Esophagus (tissue), 2 donors: ENCODE results near the gene COL21A1. TPM values are rescaled to one million over a fixed set of nuclear protein-coding genes. Genes with fewer than 3 reads are reported as not detected.

Source experiments
- H3K27ac ChIP-seq, 2 donors: one replicate each; pipeline ENCODE4 v1.5.1; 2013; ENCODE audit warnings: low read depth in 2 of 2, mild to moderate bottlenecking in 2 of 2, inconsistent platforms in 1 of 2, low read length in 1 of 2, moderate library complexity in 1 of 2
- H3K27me3 ChIP-seq, 2 donors: one replicate each; pipeline ENCODE4 v1.6.1; 2013; ENCODE audit warnings: low read length in 2 of 2, control low read depth in 1 of 2, mild to moderate bottlenecking in 1 of 2; ENCODE audit not compliant: insufficient read depth in 2 of 2, control insufficient read depth in 1 of 2
- H3K36me3 ChIP-seq, 2 donors: one replicate each; pipeline ENCODE4 v1.6.1; 2013; ENCODE audit warnings: low read length in 1 of 2; ENCODE audit not compliant: control insufficient read depth in 2 of 2, insufficient read depth in 2 of 2
- H3K4me1 ChIP-seq, 2 donors: one replicate each; pipeline ENCODE4 v1.6.1; 2013; ENCODE audit warnings: low read length in 1 of 2; ENCODE audit not compliant: control insufficient read depth in 2 of 2, insufficient read depth in 2 of 2
- H3K4me3 ChIP-seq, 2 donors: one replicate each; pipeline ENCODE4 v1.5.1; 2013; ENCODE audit warnings: low read length in 2 of 2, mild to moderate bottlenecking in 2 of 2, low read depth in 1 of 2, moderate library complexity in 1 of 2
- H3K9me3 ChIP-seq, 2 donors: one replicate each; pipeline ENCODE4 v1.6.1; 2013; ENCODE audit warnings: mild to moderate bottlenecking in 2 of 2, low read depth in 1 of 2, low read length in 1 of 2, moderate library complexity in 1 of 2; ENCODE audit not compliant: control insufficient read depth in 2 of 2, insufficient read depth in 1 of 2
- WGBS, 2 donors: extraction: QIAGEN DNeasy Blood & Tissue Kit; methylation state at CpG; one replicate each; pipeline ENCODE4 v1.1.7; 2013; 5-methylcytosine and 5-hydroxymethylcytosine counted together
- polyA plus RNA-seq, 2 donors: library from polyadenylated mRNA; stranded (reverse); fragments of 200-250 nt; gene quantifications; one replicate each; pipeline ENCODE4 v1.2.3, GENCODE V29; 2013
- donor health status: healthy with polysubstance abuse.
- donor health status: Bipolar disorder and iron deficiency.

The COL21A1 gene
- polyA plus RNA-seq, 2 donors = 1.5 to 1.6 TPM

DNA sequence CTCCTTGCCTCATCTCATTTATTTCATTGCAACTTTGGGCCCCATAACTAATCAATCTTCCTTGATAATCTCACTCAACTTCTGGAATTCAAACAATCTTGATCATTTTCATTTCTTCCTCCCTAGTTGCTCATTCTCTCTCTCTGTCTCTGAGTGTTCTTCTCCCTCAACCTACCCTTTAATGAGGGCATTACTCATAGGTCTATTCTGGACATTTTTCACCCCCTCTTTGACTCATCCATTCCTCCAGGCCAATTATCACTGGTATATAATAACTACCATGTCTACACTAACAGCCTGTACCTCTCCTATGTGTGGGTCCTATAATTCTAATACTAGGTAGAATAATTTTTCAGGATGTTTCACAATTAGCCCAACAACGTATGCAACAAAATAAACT is 78.8 kb downstream of the COL21A1 start:
- Histone ChIP-seq H3K9me3 (peaks cover 0 to 2% of the 10 kb centered on the region in 2 donors), H3K27me3 (no peaks in the 10 kb centered on the region), H3K4me1 (no peaks in the 10 kb centered on the region), H3K4me3 (no peak overlapping the region), H3K27ac (no peak overlapping the region), H3K36me3 (no peaks in the 10 kb centered on the region)
- 33 to 48% methylated on average over 1 of the region's 1 CpG for WGBS, 2 donors

DNA sequence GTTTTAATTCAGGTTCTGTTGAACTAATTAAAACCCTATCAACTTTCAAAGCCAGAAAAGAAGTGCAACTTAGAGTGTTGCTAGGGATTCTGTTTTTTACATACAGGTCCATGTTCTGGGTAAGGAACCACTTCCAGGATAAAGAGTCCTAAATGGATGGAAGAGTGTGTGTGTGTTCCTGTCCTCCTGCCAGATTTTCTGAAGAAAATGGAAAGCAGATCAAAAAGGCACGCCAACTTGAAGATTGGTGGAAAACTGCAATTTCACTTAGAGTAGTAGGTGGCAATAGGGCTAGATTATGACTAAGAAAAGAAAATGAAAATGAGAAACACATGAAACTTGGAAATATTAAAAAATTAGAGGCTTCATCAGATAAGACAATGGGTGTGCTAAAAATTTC is 85.3 kb downstream of the COL21A1 start:
- H3K9me3 ChIP-seq = no peaks in the 10 kb centered on the region
- no peak overlapping the region for H3K27ac ChIP-seq
- no peak overlapping the region for H3K4me3 ChIP-seq
- H3K36me3 ChIP-seq = no peaks in the 10 kb centered on the region
- 83 to 85% methylated on average over 1 of the region's 1 CpG for WGBS, 2 donors
- no peaks in the 10 kb centered on the region for H3K4me1 ChIP-seq
- H3K27me3 ChIP-seq = no peaks in the 10 kb centered on the region

DNA sequence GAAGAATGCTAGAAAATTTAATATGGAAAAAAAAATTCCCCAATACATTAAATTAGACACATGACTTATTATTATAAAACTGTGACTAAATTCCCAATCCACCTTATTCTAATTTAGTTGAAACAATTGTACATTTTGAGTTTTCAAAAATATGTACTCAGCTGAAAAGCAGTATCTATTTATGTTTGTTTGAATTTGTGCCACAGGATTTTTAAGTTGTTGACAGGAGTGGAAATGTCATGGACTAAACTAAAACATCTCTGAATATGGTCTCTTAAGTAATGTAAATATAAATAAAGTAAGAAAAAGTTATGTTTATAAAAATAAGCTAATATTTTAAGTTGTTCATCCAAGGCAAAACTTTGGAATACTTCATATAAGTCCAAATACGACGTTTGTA is 86.9 kb downstream of the COL21A1 start:
- Histone ChIP-seq H3K4me3 (no peak overlapping the region), H3K9me3 (no peaks in the 10 kb centered on the region), H3K27me3 (no peaks in the 10 kb centered on the region), H3K4me1 (no peaks in the 10 kb centered on the region), H3K27ac (no peak overlapping the region), H3K36me3 (no peaks in the 10 kb centered on the region)
- WGBS, 2 donors = 82 to 83% methylated on average over 2 of the region's 2 CpGs

DNA sequence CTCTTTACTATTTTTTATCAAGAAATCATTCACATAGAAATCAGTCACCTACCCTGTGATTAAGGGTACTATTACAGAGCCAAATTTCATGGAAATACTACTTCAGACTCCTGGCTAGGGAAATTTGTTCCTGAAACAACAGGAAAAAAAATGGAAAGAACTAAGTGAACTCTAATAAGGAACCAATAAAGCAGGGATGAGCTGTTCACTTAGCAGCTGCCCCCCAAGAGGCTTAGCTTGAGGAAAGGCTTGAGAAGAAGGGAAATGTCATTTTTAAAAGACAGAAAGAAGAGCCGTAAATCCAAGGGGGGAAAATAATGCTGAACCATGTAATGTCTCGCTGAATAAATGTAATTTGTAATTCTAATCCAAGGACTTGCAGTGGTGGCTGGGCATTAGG is 88.8 kb downstream of the COL21A1 start:
- WGBS, 2 donors = 92 to 96% methylated on average over 2 of the region's 2 CpGs
- Histone ChIP-seq H3K4me1 (no peaks in the 10 kb centered on the region), H3K4me3 (no peak overlapping the region), H3K36me3 (no peaks in the 10 kb centered on the region), H3K9me3 (no peaks in the 10 kb centered on the region), H3K27me3 (no peaks in the 10 kb centered on the region), H3K27ac (no peak overlapping the region)

DNA sequence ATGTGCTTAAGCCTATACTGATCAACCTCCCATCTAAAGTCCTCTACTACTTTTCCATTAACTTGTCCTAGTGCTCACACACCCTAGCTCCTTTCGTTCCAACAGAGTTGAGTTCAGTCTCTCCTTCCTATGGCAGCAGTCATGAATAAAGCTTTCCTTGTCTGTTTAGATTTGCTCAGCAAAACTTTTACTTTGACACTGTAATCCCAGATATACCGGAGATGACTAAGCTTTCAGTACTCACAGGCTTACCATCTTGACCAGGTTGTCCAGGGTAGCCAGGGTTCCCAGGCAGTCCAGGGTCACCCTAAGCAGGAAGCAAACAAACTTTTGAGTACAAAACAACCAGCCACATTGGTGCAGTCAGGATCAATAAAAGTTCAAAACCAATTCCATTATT is 90.7 kb downstream of the COL21A1 start:
- 63 to 67% methylated on average over 2 of the region's 2 CpGs for WGBS, 2 donors
- no peaks in the 10 kb centered on the region for H3K27me3 ChIP-seq
- H3K4me1 ChIP-seq = no peaks in the 10 kb centered on the region
- no peaks in the 10 kb centered on the region for H3K36me3 ChIP-seq
- H3K27ac ChIP-seq = no peak overlapping the region
- no peak overlapping the region for H3K4me3 ChIP-seq
- no peaks in the 10 kb centered on the region for H3K9me3 ChIP-seq

DNA sequence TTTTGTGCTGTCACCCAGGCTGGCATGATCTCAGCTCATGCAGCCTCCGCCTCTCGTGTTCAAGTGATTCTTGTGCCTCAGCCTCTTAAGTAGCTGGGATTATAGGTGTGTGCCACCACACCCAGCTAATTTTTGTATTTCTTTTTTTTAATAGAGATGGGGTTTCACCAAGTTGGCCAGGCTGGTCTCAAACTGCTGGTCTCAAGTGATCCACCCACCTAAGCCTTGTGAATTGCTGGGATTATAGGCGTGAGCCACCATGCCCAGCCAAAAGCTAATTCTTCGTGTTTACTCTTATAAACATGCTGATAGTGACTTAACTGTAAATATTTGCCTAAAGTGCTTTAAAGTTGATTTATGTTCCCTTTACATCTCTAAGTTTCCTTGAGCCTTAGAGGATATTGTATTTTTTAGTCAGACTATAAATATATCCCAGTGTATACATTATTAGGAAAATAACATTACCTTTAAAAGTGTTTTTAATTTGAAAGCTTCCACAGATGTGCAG is 91.7 kb downstream of the COL21A1 start:
- Histone ChIP-seq H3K4me3 (no peak overlapping the region), H3K4me1 (no peaks in the 10 kb centered on the region), H3K9me3 (no peaks in the 10 kb centered on the region), H3K27me3 (no peaks in the 10 kb centered on the region), H3K27ac (no peak overlapping the region), H3K36me3 (no peaks in the 10 kb centered on the region)
- WGBS, 2 donors = 58 to 59% methylated on average over 4 of the region's 4 CpGs

DNA sequence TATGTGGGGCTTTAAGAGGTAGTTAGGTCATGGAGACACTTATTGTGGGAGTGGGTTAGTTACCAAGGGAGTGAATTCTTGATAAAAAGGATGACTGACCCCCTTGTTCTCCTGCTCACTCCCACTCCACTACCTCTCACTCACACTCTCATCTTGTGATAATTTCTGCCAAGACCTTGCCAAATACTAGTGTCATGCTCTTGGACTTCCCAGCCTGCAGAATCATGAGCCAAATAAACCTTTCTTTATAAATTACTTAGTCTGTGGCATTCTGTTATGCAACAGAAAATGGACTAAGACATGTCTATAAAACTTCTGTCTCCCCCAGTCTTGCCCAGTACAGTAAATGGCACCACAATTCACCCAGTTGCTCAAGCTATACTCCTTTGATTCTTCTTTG is 93.3 kb downstream of the COL21A1 start:
- H3K36me3 ChIP-seq = no peaks in the 10 kb centered on the region
- no peak overlapping the region for H3K4me3 ChIP-seq
- H3K27ac ChIP-seq = no peak overlapping the region
- no peaks in the 10 kb centered on the region for H3K27me3 ChIP-seq
- H3K4me1 ChIP-seq = no peaks in the 10 kb centered on the region
- H3K9me3 ChIP-seq = no peaks in the 10 kb centered on the region

DNA sequence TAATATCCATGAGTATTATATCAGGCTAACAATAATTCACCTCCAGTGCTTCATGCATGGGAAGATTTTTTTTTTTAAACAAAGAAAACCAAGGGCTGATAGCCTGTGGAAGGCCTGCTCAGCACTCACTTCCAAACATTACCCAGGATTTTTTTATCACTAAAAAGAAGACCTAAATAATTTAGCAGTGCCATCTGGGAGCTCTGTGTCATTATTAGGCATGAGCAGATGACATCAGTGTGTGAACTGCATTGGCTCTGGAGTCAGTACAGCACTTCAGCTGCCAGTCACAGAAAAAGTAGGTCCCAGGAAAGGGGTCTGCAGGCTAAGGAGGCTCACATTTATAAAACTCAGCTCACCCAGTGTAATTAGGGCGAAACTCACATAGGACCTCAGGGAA is 94.8 kb downstream of the COL21A1 start:
- no peaks in the 10 kb centered on the region for H3K9me3 ChIP-seq
- H3K27me3 ChIP-seq = no peaks in the 10 kb centered on the region
- no peak overlapping the region for H3K4me3 ChIP-seq
- no peak overlapping the region for H3K27ac ChIP-seq
- WGBS, 2 donors = 89 to 96% methylated on average over 1 of the region's 1 CpG
- no peaks in the 10 kb centered on the region for H3K4me1 ChIP-seq
- no peaks in the 10 kb centered on the region for H3K36me3 ChIP-seq

DNA sequence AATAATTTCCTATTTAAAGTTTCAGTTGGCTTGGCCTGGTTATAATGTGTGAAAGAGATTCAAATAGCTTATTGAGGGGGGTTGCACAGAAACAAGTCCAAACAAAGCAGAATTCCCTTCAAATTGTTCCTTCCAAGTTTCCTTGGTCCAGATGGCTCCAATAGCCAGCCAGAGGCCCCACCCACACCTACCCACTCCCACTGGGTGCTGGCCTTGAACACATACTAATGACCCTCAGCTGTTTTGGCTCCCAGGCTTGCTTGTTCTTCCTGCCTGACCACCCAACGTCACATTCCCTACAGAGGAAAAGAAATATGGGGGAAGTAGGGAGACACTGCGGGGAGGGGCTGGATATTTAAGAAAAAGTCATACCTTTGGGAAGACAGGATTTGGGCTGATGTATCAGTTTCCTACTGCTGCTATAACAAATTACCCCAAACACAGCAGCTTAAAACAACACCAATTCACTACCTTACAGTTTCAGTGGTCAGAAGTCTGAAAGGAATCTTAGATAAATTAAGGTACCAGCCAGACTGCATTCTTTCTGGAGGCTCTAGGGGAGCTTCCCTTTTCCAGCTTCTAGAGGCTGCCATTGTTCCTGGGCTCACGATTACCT is 95.7 kb downstream of the COL21A1 start:
- Histone ChIP-seq H3K4me3 (no peak overlapping the region), H3K9me3 (no peaks in the 10 kb centered on the region), H3K36me3 (no peaks in the 10 kb centered on the region), H3K27ac (no peak overlapping the region), H3K4me1 (no peaks in the 10 kb centered on the region), H3K27me3 (no peaks in the 10 kb centered on the region)
- 76 to 83% methylated on average over 3 of the region's 3 CpGs for WGBS, 2 donors

DNA sequence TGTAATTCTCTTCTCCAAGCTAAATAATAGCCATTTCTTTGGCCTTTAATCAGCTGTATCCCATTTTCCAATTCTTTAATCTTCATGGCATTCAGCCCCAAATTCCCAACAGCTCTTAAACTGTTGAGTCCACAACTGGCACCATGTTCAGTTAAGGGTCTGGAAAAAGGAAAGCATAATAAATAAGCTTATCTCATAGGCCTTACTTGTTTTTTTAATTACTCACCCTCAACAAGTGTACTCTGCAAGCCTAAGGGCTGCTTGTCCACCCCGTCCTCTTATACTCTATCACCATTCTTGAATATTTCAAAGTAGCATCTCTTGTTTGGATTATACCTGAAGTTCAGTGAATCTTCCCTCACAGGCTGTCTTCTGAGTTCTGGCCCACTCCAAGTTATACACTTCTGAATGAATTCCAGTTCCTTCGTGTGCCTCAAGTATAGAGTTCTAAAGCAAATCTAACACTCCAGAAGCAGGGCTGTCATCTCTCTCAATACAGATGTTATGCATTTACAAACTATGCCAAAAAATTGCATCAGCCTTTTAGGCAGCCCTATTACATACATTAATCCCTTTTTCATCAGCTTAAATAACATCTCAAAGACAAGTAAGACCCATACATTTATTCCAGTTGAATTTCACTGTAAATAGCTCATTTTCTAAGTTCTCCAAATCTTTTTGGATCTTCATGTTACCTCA is 98.7 kb downstream of the COL21A1 start:
- WGBS, 2 donors = 76 to 90% methylated on average over 2 of the region's 2 CpGs
- Histone ChIP-seq H3K4me3 (no peak overlapping the region), H3K4me1 (no peaks in the 10 kb centered on the region), H3K27ac (no peak overlapping the region), H3K9me3 (no peaks in the 10 kb centered on the region), H3K36me3 (no peaks in the 10 kb centered on the region), H3K27me3 (no peaks in the 10 kb centered on the region)
